ENCODE measurements around the gene KRT33A. TPM values are rescaled to one million over a fixed set of nuclear protein-coding genes. Genes with fewer than 3 reads are reported as not detected.

Gene KRT33A
- total and polyA plus RNA-seq, 12 donors, result not detected

DNA sequence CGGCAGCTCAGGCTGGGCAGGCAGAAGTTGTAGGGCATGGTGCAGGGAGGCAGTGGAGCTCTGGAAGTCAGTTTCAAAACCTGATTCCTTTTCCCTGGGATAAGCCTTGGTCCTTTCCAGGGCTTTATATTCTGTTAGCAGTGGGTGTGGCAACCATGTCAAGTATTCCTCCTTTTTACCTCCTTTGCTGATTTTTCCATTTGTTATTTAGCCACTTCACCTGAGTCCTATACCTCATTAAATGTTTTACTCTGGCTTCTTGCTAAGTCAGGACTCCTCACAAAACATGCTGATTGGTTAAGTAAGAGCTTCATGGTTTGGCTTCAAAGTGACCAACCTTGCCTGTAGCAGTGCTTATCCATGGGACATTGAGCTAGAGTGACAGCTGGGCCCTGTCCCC, 19.1 kb upstream of the KRT33A start, which contains the start of gene KRT33B:
Gene KRT33B (minus strand): TSS at position 101 of the 400 bp plus-strand sequence. CDS start 63 bp downstream, at position 38.
- H3K36me3 ChIP-seq, result no peaks in the 10 kb centered on the region
- intact Hi-C loops (cut with DNase I), result no loop called here
- WGBS, 2 donors, result 92 to 95% methylated on average over 1 of the region's 1 CpG
- H3K4me1 ChIP-seq, result no peaks in the 10 kb centered on the region
- ATAC-seq, result no peak
- no peak within 1 kb of the TSS for H3K4me3 ChIP-seq
- DNase-seq, result no peak
- peaks cover 0 to 13% (median 4%) of the 10 kb centered on the region in 7 donors for H3K27me3 ChIP-seq
- TF ChIP-seq, protein P1, sequence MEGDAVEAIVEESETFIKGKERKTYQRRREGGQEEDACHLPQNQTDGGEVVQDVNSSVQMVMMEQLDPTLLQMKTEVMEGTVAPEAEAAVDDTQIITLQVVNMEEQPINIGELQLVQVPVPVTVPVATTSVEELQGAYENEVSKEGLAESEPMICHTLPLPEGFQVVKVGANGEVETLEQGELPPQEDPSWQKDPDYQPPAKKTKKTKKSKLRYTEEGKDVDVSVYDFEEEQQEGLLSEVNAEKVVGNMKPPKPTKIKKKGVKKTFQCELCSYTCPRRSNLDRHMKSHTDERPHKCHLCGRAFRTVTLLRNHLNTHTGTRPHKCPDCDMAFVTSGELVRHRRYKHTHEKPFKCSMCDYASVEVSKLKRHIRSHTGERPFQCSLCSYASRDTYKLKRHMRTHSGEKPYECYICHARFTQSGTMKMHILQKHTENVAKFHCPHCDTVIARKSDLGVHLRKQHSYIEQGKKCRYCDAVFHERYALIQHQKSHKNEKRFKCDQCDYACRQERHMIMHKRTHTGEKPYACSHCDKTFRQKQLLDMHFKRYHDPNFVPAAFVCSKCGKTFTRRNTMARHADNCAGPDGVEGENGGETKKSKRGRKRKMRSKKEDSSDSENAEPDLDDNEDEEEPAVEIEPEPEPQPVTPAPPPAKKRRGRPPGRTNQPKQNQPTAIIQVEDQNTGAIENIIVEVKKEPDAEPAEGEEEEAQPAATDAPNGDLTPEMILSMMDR (IDR thresholded peaks at IDR 0.05), result no peak
- H3K27ac ChIP-seq, result no peak within 1 kb of the TSS
- peaks cover 0 to 3% (median 0%) of the 10 kb centered on the region in 11 donors for H3K9me3 ChIP-seq

DNA sequence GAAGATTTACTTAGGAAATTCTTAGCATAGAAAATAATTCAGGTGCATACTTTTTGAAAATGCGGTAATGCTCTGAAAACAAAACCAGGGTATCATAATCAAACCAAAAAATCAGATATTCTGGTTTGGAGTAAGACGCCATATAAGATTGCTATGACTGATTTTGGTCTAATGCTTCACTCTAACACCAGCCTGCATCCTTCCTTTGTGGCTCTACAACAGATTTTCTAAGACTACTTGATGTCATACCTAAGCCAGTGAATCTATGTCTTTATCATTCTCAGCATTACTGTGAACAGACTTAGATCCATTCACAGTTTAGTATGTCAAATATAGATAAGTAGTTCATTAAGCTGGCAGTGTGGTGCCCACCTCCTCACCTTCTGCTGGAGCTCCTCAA, 18.4 kb upstream of the KRT33A start:
- no peaks in the 10 kb centered on the region for H3K9me3 ChIP-seq
- TF ChIP-seq, protein P1 (IDR thresholded peaks at IDR 0.05), result no peak
- no peaks in the 10 kb centered on the region for H3K36me3 ChIP-seq
- intact Hi-C loops (cut with DNase I), result no loop called here
- H3K27me3 ChIP-seq, result peaks cover 0 to 15% (median 4%) of the 10 kb centered on the region in 7 donors
- DNase-seq, result no peak
- H3K4me3 ChIP-seq, result no peak overlapping the region
- no peak overlapping the region for H3K27ac ChIP-seq
- WGBS, 2 donors, result 89 to 96% methylated on average over 2 of the region's 2 CpGs
- no peaks in the 10 kb centered on the region for H3K4me1 ChIP-seq
- ATAC-seq, result no peak

DNA sequence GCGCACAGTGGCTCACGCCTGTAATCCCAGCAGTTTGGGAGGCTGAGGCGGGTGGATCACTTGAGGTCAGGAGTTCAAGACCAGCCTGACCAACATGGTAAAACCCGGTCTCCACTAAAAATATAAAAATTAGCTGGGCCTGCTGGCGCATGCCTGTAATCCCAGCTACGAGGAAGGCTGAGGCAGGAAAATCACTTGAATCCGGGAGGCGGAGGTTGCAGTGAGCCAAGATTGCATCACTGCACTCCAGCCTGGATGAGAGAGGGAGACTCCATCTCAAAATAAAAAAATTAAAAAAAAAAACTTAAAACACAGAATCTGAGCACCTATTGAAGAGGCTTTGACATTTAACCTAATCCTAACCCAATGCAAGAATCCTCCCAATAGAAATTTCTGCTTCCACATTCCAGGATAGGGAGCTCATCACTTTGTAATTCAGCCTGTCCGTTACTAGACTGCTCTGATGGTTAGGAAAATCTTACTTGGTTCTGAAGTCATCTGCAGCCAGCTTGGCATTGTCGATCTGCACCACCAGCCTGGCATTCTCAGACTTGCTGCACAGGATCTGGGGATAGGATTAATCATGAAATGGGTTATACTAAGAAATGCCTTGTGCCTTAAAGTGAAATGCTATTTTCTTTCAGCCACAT, 16.9 kb upstream of the KRT33A start:
- H3K27me3 ChIP-seq, result peaks cover 0 to 15% (median 4%) of the 10 kb centered on the region in 7 donors
- DNase-seq, result no peak
- intact Hi-C loops (cut with DNase I), result no loop called here

DNA sequence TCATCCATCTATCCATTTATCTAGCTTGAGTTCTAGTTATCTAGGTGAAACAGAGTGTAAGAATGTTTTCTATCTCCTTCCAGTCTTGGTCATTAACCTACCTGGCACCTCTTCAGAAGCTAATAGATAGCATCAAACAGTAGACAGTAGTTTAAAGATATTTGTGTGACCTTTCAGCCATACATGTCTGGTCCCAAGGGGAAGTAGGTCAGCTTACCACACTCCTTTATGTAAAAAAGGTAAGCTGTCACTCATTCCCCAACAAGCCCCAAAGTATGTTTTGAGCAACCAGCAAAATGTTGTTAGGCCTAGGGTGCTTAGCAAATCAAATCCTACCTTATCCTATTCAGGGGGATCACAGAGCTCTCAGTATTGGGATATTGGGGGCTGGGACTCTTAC, 15.4 kb upstream of the KRT33A start:
- Histone ChIP-seq H3K27ac (no peak overlapping the region), H3K9me3 (peaks cover 0 to 4% (median 0%) of the 10 kb centered on the region in 11 donors), H3K4me1 (no peaks in the 10 kb centered on the region), H3K4me3 (no peak overlapping the region), H3K36me3 (no peaks in the 10 kb centered on the region), H3K27me3 (peaks cover 0 to 15% (median 5%) of the 10 kb centered on the region in 7 donors)
- intact Hi-C loops (cut with DNase I), result loop anchor here in 1 of 10 donors (1.0 kb wide), 1 partner anchor 44 kb away; no protein-coding TSS in a partner anchor
- no peak for ATAC-seq
- no peak for DNase-seq
- TF ChIP-seq, protein P1 (IDR thresholded peaks at IDR 0.05), result no peak

More for the DNA sequence above, 16.9 kb upstream of the KRT33A start:
- Histone ChIP-seq H3K4me3 (no peak overlapping the region), H3K4me1 (no peaks in the 10 kb centered on the region), H3K27ac (no peak overlapping the region), H3K9me3 (no peaks in the 10 kb centered on the region), H3K36me3 (no peaks in the 10 kb centered on the region)
- 75 to 80% methylated on average over 10 of the region's 10 CpGs for WGBS, 2 donors
- no peak for ATAC-seq
- TF ChIP-seq, protein P1 (IDR thresholded peaks at IDR 0.05), result no peak
